Bronchial epithelial cell (primary cell): ENCODE results near the gene PTPN5. TPM values are rescaled to one million over a fixed set of nuclear protein-coding genes. Genes with fewer than 3 reads are reported as not detected.
"Not testable (repeated sequence)": the region's sequence is repeated elsewhere in the genome, so short reads cannot be mapped to it uniquely, and the experiment has no call there.

Experiments
- DNase-seq: peaks from one replicate; pipeline ENCODE4 v3.0.0-alpha.2; 2010; ENCODE audit warnings: low read depth
- FAIRE-seq: peaks from 2 replicates; lab custom pipeline; 2011; peaks lifted over from hg19 to GRCh38; lab: Jason Lieb, UNC
- H3K27me3 ChIP-seq: 2 replicates; pipeline ENCODE4 v1.5.1; 2011; ENCODE audit warnings: low read length; ENCODE audit not compliant: control insufficient read depth, insufficient read depth
- H3K36me3 ChIP-seq: 2 replicates; pipeline ENCODE4 v1.5.1; 2011; ENCODE audit warnings: low read length; ENCODE audit not compliant: control insufficient read depth, insufficient read depth
- H3K4me3 ChIP-seq: 2 replicates; pipeline ENCODE4 v1.5.1; 2011; ENCODE audit warnings: mild to moderate bottlenecking, low read depth, low read length, control low read depth
- CTCF ChIP-seq: IDR thresholded peaks from 2 replicates; pipeline ENCODE4 v1.5.1; 2011; ENCODE audit warnings: mild to moderate bottlenecking, moderate library complexity, low read length, control low read depth, inconsistent platforms; ENCODE audit not compliant: insufficient read depth, severe bottlenecking
- total RNA-seq: library from RNA; depleted of rRNA; stranded (reverse); fragments of >200 nt; gene quantifications from 2 replicates; pipeline ENCODE4 v1.2.1, GENCODE V29; 2014

PTPN5 gene
- not detected in 2 replicates for total RNA-seq

GRCh38 chr11:18791207-18791968 lies at the start of gene PTPN5:
Gene PTPN5 (minus strand): TSS chr11:18791798. CDS start chr11:18771958, 19,840 bp downstream.
- no peak for DNase-seq
- no peak within 1 kb of the TSS for H3K4me3 ChIP-seq

GRCh38 chr11:18836417-18836816 lies 44.8 kb upstream of the PTPN5 start:
- no peaks in the 10 kb centered on the region for H3K36me3 ChIP-seq
- no peak for TF ChIP-seq CTCF
- DNase-seq (peak; percentile 12), FAIRE-seq (no peak)
- H3K27me3 ChIP-seq: peaks cover 2% of the 10 kb centered on the region
- H3K4me3 ChIP-seq: no peak overlapping the region

More at GRCh38 chr11:18791207-18791968, at the start of gene PTPN5:
- Histone ChIP-seq H3K36me3 (no peaks in the 10 kb centered on the region), H3K27me3 (peaks cover 39% of the 10 kb centered on the region)
- no peak for FAIRE-seq
- no peak for TF ChIP-seq CTCF

GRCh38 chr11:18834754-18835466 lies 43.3 kb upstream of the PTPN5 start:
- DNase-seq: no peak
- no peaks in the 10 kb centered on the region for H3K36me3 ChIP-seq
- no peak for FAIRE-seq
- peaks cover 2% of the 10 kb centered on the region for H3K27me3 ChIP-seq
- TF ChIP-seq CTCF: no peak
- no peak overlapping the region for H3K4me3 ChIP-seq

- H3K4me3 ChIP-seq, H3K36me3 ChIP-seq, DNase-seq, FAIRE-seq, H3K27me3 ChIP-seq: not testable (repeated sequence)
These were observed 28.6 kb upstream of the PTPN5 start for GRCh38 chr11:18820160-18820559.

GRCh38 chr11:18804199-18804999 lies 12.8 kb upstream of the PTPN5 start:
- no peaks in the 10 kb centered on the region for H3K27me3 ChIP-seq
- FAIRE-seq (no peak), DNase-seq (peak; percentile 85)
- no peak overlapping the region for H3K4me3 ChIP-seq
- H3K36me3 ChIP-seq: no peaks in the 10 kb centered on the region
- TF ChIP-seq CTCF: no peak
